ENCODE data around the gene GRK7. TPM values are rescaled to one million over a fixed set of nuclear protein-coding genes. Genes with fewer than 3 reads are reported as not detected.

GRK7 gene
- total RNA-seq, 1 donor from 2014 or later, result 0.14 TPM

DNA sequence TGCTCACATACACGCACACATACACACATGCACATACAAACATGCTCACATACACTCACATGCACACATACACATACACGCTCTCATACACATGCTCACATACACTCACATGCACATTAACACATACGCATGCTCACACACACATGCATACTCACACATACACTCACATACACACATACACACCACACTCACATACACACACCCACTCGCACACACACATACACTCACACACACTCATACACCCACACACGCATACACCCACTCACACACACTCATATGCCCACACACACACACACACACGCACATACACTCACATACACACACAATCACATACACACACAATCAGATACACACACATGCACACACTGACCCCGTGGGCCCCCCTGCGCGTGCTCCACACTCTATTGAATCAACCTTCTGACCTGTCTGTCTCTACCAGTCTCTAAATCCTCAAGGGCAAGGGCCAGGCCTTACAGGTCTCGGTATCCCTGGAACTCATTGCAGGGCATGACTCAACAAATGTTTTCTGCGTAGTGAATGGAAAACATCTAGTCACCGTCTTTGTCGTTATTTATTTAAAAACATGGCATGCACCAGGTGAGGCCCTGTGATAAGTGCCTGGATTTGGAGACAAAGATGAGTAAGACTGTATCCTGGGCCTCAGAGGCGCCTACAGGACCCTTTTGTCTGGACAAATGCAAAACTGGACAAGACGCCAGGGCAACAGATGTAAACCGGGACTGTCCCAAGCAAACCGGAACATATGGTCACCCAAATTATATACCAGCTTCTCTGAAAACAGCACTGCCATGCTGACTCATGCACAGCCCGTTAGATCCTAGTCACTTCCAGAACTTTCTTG, 41.8 kb downstream of the GRK7 start:
- Mint-ChIP-seq H3K27ac (no peak overlapping the region), H3K4me1 (ENCODE audit: low read depth) (no peaks in the 10 kb centered on the region), H3K4me3 (ENCODE audit: low read depth) (no peak overlapping the region), H3K27me3 (no peaks in the 10 kb centered on the region), H3K36me3 (ENCODE audit: insufficient read depth) (peaks cover 1% of the 10 kb centered on the region), H3K9me3 (ENCODE audit: low read depth) (no peaks in the 10 kb centered on the region)
- TF ChIP-seq, protein P1, sequence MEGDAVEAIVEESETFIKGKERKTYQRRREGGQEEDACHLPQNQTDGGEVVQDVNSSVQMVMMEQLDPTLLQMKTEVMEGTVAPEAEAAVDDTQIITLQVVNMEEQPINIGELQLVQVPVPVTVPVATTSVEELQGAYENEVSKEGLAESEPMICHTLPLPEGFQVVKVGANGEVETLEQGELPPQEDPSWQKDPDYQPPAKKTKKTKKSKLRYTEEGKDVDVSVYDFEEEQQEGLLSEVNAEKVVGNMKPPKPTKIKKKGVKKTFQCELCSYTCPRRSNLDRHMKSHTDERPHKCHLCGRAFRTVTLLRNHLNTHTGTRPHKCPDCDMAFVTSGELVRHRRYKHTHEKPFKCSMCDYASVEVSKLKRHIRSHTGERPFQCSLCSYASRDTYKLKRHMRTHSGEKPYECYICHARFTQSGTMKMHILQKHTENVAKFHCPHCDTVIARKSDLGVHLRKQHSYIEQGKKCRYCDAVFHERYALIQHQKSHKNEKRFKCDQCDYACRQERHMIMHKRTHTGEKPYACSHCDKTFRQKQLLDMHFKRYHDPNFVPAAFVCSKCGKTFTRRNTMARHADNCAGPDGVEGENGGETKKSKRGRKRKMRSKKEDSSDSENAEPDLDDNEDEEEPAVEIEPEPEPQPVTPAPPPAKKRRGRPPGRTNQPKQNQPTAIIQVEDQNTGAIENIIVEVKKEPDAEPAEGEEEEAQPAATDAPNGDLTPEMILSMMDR (IDR thresholded peaks at IDR 0.05; ENCODE audit: unreplicated experiment), result no peak
- no peak for DNase-seq (ENCODE audit: low spot score, unreplicated experiment)

DNA sequence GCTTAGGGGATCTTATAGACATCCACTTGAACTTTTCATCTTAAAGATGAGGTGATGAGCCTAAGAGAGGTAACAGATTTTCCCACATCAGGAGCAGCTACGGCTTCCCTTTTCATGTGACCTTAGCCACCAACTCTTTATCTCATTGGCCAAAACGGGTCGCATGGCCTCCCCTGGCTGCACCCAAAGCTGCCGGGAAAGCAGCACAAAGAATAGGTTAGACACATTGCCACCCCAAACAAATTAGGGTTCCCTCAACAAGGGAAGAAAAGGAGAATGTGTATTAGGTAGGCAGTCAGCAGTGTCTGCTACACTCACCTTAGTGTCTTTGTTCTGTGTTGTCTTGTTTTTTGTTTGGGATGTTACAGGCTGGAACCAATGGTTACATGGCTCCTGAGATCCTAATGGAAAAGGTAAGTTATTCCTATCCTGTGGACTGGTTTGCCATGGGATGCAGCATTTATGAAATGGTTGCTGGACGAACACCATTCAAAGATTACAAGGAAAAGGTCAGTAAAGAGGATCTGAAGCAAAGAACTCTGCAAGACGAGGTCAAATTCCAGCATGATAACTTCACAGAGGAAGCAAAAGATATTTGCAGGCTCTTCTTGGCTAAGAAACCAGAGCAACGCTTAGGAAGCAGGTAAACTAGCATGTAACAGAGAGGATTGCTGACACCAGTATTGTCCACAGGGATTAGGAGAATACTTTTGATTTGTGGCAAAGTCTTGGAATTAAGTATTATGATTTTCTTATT, 44.2 kb downstream of the GRK7 start:
- TF ChIP-seq, protein P1 (IDR thresholded peaks at IDR 0.05; ENCODE audit: unreplicated experiment), result no peak
- Mint-ChIP-seq H3K9me3 (ENCODE audit: low read depth) (no peaks in the 10 kb centered on the region), H3K27ac (no peak overlapping the region), H3K4me1 (ENCODE audit: low read depth) (no peaks in the 10 kb centered on the region), H3K4me3 (ENCODE audit: low read depth) (no peak overlapping the region), H3K27me3 (no peaks in the 10 kb centered on the region), H3K36me3 (ENCODE audit: insufficient read depth) (no peaks in the 10 kb centered on the region)
- no peak for DNase-seq (ENCODE audit: low spot score, unreplicated experiment)

DNA sequence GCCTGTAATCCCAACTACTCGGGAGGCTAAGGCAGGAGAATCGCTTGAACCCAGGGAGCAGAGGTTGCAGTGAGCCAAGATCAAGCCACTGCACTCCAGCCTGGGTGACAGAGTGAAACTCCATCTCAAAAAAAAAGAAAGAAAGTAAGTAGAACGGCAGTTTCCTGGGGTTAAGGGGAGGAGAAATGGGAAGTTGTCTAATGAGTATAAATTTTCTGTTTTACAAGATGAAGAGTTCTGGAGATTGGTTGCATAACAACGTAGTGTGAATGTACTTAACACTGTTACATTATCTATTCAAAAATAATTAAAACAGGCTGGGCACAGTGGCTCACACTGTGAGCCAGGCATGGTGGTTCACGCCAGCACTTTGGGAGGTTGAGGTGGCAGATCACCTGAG, 45.4 kb downstream of the GRK7 start:
- no peaks in the 10 kb centered on the region for H3K4me1 Mint-ChIP-seq (ENCODE audit: low read depth)
- TF ChIP-seq, protein P1 (IDR thresholded peaks at IDR 0.05; ENCODE audit: unreplicated experiment), result no peak
- H3K36me3 Mint-ChIP-seq (ENCODE audit: insufficient read depth), result no peaks in the 10 kb centered on the region
- H3K27ac Mint-ChIP-seq, result no peak overlapping the region
- H3K27me3 Mint-ChIP-seq, result no peaks in the 10 kb centered on the region
- no peak overlapping the region for H3K4me3 Mint-ChIP-seq (ENCODE audit: low read depth)
- no peaks in the 10 kb centered on the region for H3K9me3 Mint-ChIP-seq (ENCODE audit: low read depth)
- DNase-seq (ENCODE audit: low spot score, unreplicated experiment), result no peak

DNA sequence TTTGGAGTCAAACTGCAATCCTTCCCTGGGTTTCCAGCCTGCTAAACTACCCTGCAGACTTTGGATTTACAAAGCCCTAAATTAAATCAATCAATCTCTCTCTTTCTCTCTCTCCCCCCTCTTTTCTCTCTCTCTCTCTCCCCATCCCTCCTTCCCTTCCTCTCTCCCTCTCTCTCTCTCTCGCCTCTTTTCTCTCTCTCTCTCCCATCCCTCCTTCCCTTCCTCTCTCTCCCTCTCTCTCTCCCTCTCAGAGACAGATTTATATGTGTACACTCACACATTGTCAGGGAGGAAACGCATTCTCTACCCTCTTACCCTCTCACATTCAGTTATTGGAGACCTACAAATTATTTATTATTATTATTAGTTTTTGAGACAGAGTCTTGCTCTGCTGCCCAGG, 47.0 kb downstream of the GRK7 start:
- Mint-ChIP-seq H3K27me3 (no peaks in the 10 kb centered on the region), H3K9me3 (ENCODE audit: low read depth) (peaks cover under 1% of the 10 kb centered on the region), H3K36me3 (ENCODE audit: insufficient read depth) (no peaks in the 10 kb centered on the region), H3K27ac (no peak overlapping the region), H3K4me3 (ENCODE audit: low read depth) (no peak overlapping the region), H3K4me1 (ENCODE audit: low read depth) (no peaks in the 10 kb centered on the region)
- DNase-seq (ENCODE audit: low spot score, unreplicated experiment), result no peak
- TF ChIP-seq, protein P1 (IDR thresholded peaks at IDR 0.05; ENCODE audit: unreplicated experiment), result no peak

DNA sequence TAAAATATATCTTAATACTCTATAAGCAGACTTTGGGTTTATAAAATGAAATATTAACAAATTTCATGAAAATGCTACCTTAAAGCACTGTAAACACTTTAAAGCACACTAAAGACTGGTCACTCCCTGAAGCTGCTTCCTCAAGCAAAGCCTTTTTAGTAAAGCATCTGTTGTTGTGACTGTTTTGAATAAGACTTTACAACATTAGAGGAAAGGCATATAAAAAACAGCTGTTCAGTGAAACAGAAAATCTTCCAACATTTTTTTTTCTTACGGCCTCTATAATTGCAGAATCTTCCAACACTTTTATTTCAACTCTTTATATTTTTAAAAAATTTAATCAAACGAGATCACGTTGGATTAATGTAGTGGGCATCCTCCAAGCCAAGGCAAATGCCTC, 48.1 kb downstream of the GRK7 start:
- Mint-ChIP-seq H3K4me1 (ENCODE audit: low read depth) (no peaks in the 10 kb centered on the region), H3K27me3 (no peaks in the 10 kb centered on the region), H3K4me3 (ENCODE audit: low read depth) (no peak overlapping the region), H3K36me3 (ENCODE audit: insufficient read depth) (no peaks in the 10 kb centered on the region), H3K27ac (no peak overlapping the region), H3K9me3 (ENCODE audit: low read depth) (peaks cover 5% of the 10 kb centered on the region)
- TF ChIP-seq, protein P1 (IDR thresholded peaks at IDR 0.05; ENCODE audit: unreplicated experiment), result no peak
- no peak for DNase-seq (ENCODE audit: low spot score, unreplicated experiment)

Data from progenitor cell of endocrine pancreas (in vitro differentiated cells).